Activated naive CD8-positive, alpha-beta T cell treated with anti-CD3 and anti-CD28 coated beads for 36 hours (primary cell): ENCODE results near the gene MS4A14. TPM values are rescaled to one million over a fixed set of nuclear protein-coding genes. Genes with fewer than 3 reads are reported as not detected.
A peak's percentile ranks its signal among the peaks of the same experiment; 100 is the strongest.
"Not testable (repeated sequence)": the region's sequence is repeated elsewhere in the genome, so short reads cannot be mapped to it uniquely, and the experiment has no call there.

Source experiments
- DNase-seq: peaks from one replicate; pipeline ENCODE4 v3.0.0; 2021
- H3K27ac Mint-ChIP-seq: one replicate; pipeline ENCODE4 v1.8.0; 2022; ENCODE audit warnings: mild to moderate bottlenecking, moderate library complexity, mixed read lengths
- H3K27me3 Mint-ChIP-seq: one replicate; pipeline ENCODE4 v1.8.0; 2022; ENCODE audit warnings: mild to moderate bottlenecking, mixed read lengths
- H3K36me3 Mint-ChIP-seq: one replicate; pipeline ENCODE4 v1.8.0; 2021; ENCODE audit warnings: mild to moderate bottlenecking, mixed read lengths
- H3K4me1 Mint-ChIP-seq: one replicate; pipeline ENCODE4 v1.8.0; 2021; ENCODE audit warnings: mixed read lengths
- H3K4me3 Mint-ChIP-seq: one replicate; pipeline ENCODE4 v1.8.0; 2022; ENCODE audit warnings: mild to moderate bottlenecking, moderate library complexity, mixed read lengths
- H3K9me3 Mint-ChIP-seq: one replicate; pipeline ENCODE4 v1.8.0; 2022; ENCODE audit warnings: mixed read lengths
- total RNA-seq, 2 experiments: library from RNA; stranded (reverse); gene quantifications; one replicate each; pipeline ENCODE4 v1.2.3, GENCODE V29; 2021

Gene MS4A14
- total RNA-seq, result not detected

GRCh38 chr11:60396382-60396781 lies at the start of gene MS4A14:
TSS of gene MS4A14 (plus strand) at chr11:60396459. CDS start at chr11:60396579, 120 bp downstream.
- peaks cover 20% of the 10 kb centered on the region for H3K27me3 Mint-ChIP-seq
- no peaks in the 10 kb centered on the region for H3K4me1 Mint-ChIP-seq
- no peak for DNase-seq
- no peak within 1 kb of the TSS for H3K4me3 Mint-ChIP-seq
- no peak within 1 kb of the TSS for H3K27ac Mint-ChIP-seq
- H3K9me3 Mint-ChIP-seq, result no peaks in the 10 kb centered on the region
- H3K36me3 Mint-ChIP-seq, result no peaks in the 10 kb centered on the region

GRCh38 chr11:60347084-60347797 lies 49.0 kb upstream of the MS4A14 start:
- Mint-ChIP-seq H3K27ac (no peak overlapping the region), H3K36me3 (no peaks in the 10 kb centered on the region), H3K4me1 (no peaks in the 10 kb centered on the region), H3K4me3 (no peak overlapping the region), H3K27me3 (peaks cover 32% of the 10 kb centered on the region), H3K9me3 (peaks cover 1% of the 10 kb centered on the region)
- DNase-seq, result no peak

- DNase-seq, result no peak
- Mint-ChIP-seq H3K27ac (no peak overlapping the region), H3K27me3 (peaks cover 32% of the 10 kb centered on the region), H3K4me1 (no peaks in the 10 kb centered on the region), H3K9me3 (peaks cover 1% of the 10 kb centered on the region), H3K36me3 (no peaks in the 10 kb centered on the region), H3K4me3 (no peak overlapping the region)
These were observed 48.1 kb upstream of the MS4A14 start for GRCh38 chr11:60348116-60348515.

GRCh38 chr11:60349990-60350389 lies 46.3 kb upstream of the MS4A14 start:
- H3K4me3 Mint-ChIP-seq, result no peak overlapping the region
- H3K9me3 Mint-ChIP-seq, result peaks cover 9% of the 10 kb centered on the region
- H3K27ac Mint-ChIP-seq, result no peak overlapping the region
- H3K4me1 Mint-ChIP-seq, result no peaks in the 10 kb centered on the region
- H3K36me3 Mint-ChIP-seq, result no peaks in the 10 kb centered on the region
- DNase-seq, result no peak
- H3K27me3 Mint-ChIP-seq, result peaks cover 23% of the 10 kb centered on the region

GRCh38 chr11:60357771-60358170 lies 38.5 kb upstream of the MS4A14 start:
- Mint-ChIP-seq H3K4me1 (peaks cover 2% of the 10 kb centered on the region), H3K27ac (no peak overlapping the region), H3K4me3 (no peak overlapping the region), H3K27me3 (peaks cover 11% of the 10 kb centered on the region), H3K36me3 (no peaks in the 10 kb centered on the region), H3K9me3 (peaks cover 7% of the 10 kb centered on the region)
- DNase-seq, result no peak

GRCh38 chr11:60360621-60361020 lies 35.6 kb upstream of the MS4A14 start:
- H3K4me1 Mint-ChIP-seq, result peaks cover 5% of the 10 kb centered on the region
- H3K27me3 Mint-ChIP-seq, result peaks cover 31% of the 10 kb centered on the region
- no peaks in the 10 kb centered on the region for H3K9me3 Mint-ChIP-seq
- H3K4me3 Mint-ChIP-seq, result no peak overlapping the region
- H3K36me3 Mint-ChIP-seq, result no peaks in the 10 kb centered on the region
- H3K27ac Mint-ChIP-seq, result no peak overlapping the region
- no peak for DNase-seq

- H3K27me3 Mint-ChIP-seq, result peaks cover 26% of the 10 kb centered on the region
These were observed 34.0 kb upstream of the MS4A14 start for GRCh38 chr11:60362241-60362640.

GRCh38 chr11:60363542-60364470 lies 32.5 kb upstream of the MS4A14 start:
- Mint-ChIP-seq H3K27me3 (peaks cover 36% of the 10 kb centered on the region), H3K36me3 (no peaks in the 10 kb centered on the region), H3K4me3 (peak overlapping the region; percentile 44), H3K27ac (no peak overlapping the region), H3K4me1 (peaks cover 16% of the 10 kb centered on the region), H3K9me3 (no peaks in the 10 kb centered on the region)
- DNase-seq, result peak; percentile 39

More at GRCh38 chr11:60362241-60362640, 34.0 kb upstream of the MS4A14 start:
- Mint-ChIP-seq H3K36me3 (no peaks in the 10 kb centered on the region), H3K27ac (no peak overlapping the region), H3K9me3 (no peaks in the 10 kb centered on the region), H3K4me3 (no peak overlapping the region), H3K4me1 (peaks cover 11% of the 10 kb centered on the region)
- no peak for DNase-seq

GRCh38 chr11:60366262-60366904 lies 29.9 kb upstream of the MS4A14 start:
- not testable (repeated sequence) for H3K27ac Mint-ChIP-seq, H3K9me3 Mint-ChIP-seq, H3K36me3 Mint-ChIP-seq, H3K4me3 Mint-ChIP-seq, DNase-seq
- Mint-ChIP-seq H3K27me3 (peaks cover 43% of the 10 kb centered on the region), H3K4me1 (peaks cover 16% of the 10 kb centered on the region)

GRCh38 chr11:60367009-60367408 lies 29.2 kb upstream of the MS4A14 start:
- H3K4me3 Mint-ChIP-seq, result no peak overlapping the region
- H3K27ac Mint-ChIP-seq, result no peak overlapping the region
- no peaks in the 10 kb centered on the region for H3K9me3 Mint-ChIP-seq
- DNase-seq, result peak; percentile 3
- peaks cover 16% of the 10 kb centered on the region for H3K4me1 Mint-ChIP-seq
- no peaks in the 10 kb centered on the region for H3K36me3 Mint-ChIP-seq
- peaks cover 44% of the 10 kb centered on the region for H3K27me3 Mint-ChIP-seq

- Mint-ChIP-seq H3K36me3 (no peaks in the 10 kb centered on the region), H3K27ac (no peak overlapping the region), H3K9me3 (no peaks in the 10 kb centered on the region), H3K4me3 (no peak overlapping the region), H3K27me3 (peaks cover 46% of the 10 kb centered on the region), H3K4me1 (peaks cover 13% of the 10 kb centered on the region)
- no peak for DNase-seq
These were observed 28.4 kb upstream of the MS4A14 start for GRCh38 chr11:60367896-60368295.

- Mint-ChIP-seq H3K36me3 (no peaks in the 10 kb centered on the region), H3K9me3 (no peaks in the 10 kb centered on the region), H3K27me3 (peaks cover 27% of the 10 kb centered on the region), H3K4me3 (no peak overlapping the region), H3K4me1 (peaks cover 11% of the 10 kb centered on the region), H3K27ac (no peak overlapping the region)
- no peak for DNase-seq
These were observed 25.9 kb upstream of the MS4A14 start for GRCh38 chr11:60370252-60370810.

- Mint-ChIP-seq H3K4me3 (no peak overlapping the region), H3K4me1 (peaks cover 11% of the 10 kb centered on the region), H3K9me3 (no peaks in the 10 kb centered on the region), H3K27ac (no peak overlapping the region), H3K36me3 (no peaks in the 10 kb centered on the region), H3K27me3 (peaks cover 27% of the 10 kb centered on the region)
- DNase-seq, result no peak
These were observed 25.4 kb upstream of the MS4A14 start for GRCh38 chr11:60370811-60371298.

- Mint-ChIP-seq H3K27me3 (peaks cover 27% of the 10 kb centered on the region), H3K4me1 (peaks cover 6% of the 10 kb centered on the region), H3K36me3 (no peaks in the 10 kb centered on the region), H3K27ac (no peak overlapping the region), H3K4me3 (no peak overlapping the region), H3K9me3 (no peaks in the 10 kb centered on the region)
- no peak for DNase-seq
These were observed 24.9 kb upstream of the MS4A14 start for GRCh38 chr11:60371386-60371785.

GRCh38 chr11:60371854-60372253 lies 24.4 kb upstream of the MS4A14 start:
- H3K27ac Mint-ChIP-seq, result no peak overlapping the region
- H3K36me3 Mint-ChIP-seq, result no peaks in the 10 kb centered on the region
- DNase-seq, result no peak
- no peaks in the 10 kb centered on the region for H3K9me3 Mint-ChIP-seq
- H3K4me1 Mint-ChIP-seq, result peaks cover 5% of the 10 kb centered on the region
- H3K27me3 Mint-ChIP-seq, result peaks cover 27% of the 10 kb centered on the region
- H3K4me3 Mint-ChIP-seq, result no peak overlapping the region
